Measurements from ENCODE around the gene KIAA1586.
"Not testable (repeated sequence)": the region's sequence is repeated elsewhere in the genome, so short reads cannot be mapped to it uniquely, and the experiment has no call there.

KIAA1586 gene

GRCh38 chr6:57046332-57047256 is at the start of gene KIAA1586:
TSS of gene KIAA1586 (plus strand) at chr6:57046693. CDS start at chr6:57046756, 63 bp downstream.
- in situ Hi-C loops (cut with HindIII; ENCODE audit: low sequenced_read_pairs), result not testable (repeated sequence)

GRCh38 chr6:56999049-56999448 is 47.4 kb upstream of the KIAA1586 start:
- in situ Hi-C loops (cut with HindIII; ENCODE audit: low sequenced_read_pairs), result no loop called here

GRCh38 chr6:56999748-57000147 is 46.7 kb upstream of the KIAA1586 start:
- in situ Hi-C loops (cut with HindIII; ENCODE audit: low sequenced_read_pairs), result not testable (repeated sequence)

GRCh38 chr6:57002197-57002596 is 44.3 kb upstream of the KIAA1586 start:
- in situ Hi-C loops (cut with HindIII; ENCODE audit: low sequenced_read_pairs), result no loop called here

- in situ Hi-C loops (cut with HindIII; ENCODE audit: low sequenced_read_pairs), result no loop called here
These were observed 42.2 kb upstream of the KIAA1586 start for GRCh38 chr6:57004292-57004691.

GRCh38 chr6:57006101-57006500 is 40.4 kb upstream of the KIAA1586 start:
- in situ Hi-C loops (cut with HindIII; ENCODE audit: low sequenced_read_pairs), result no loop called here

- in situ Hi-C loops (cut with HindIII; ENCODE audit: low sequenced_read_pairs), result not testable (repeated sequence)
These were observed 38.4 kb upstream of the KIAA1586 start for GRCh38 chr6:57008069-57008468.

- in situ Hi-C loops (cut with HindIII; ENCODE audit: low sequenced_read_pairs), result no loop called here
These were observed 33.0 kb upstream of the KIAA1586 start for GRCh38 chr6:57013521-57013926.

GRCh38 chr6:57017069-57017468 is 29.4 kb upstream of the KIAA1586 start:
- in situ Hi-C loops (cut with HindIII; ENCODE audit: low sequenced_read_pairs), result no loop called here

- in situ Hi-C loops (cut with HindIII; ENCODE audit: low sequenced_read_pairs), result no loop called here
These were observed 28.7 kb upstream of the KIAA1586 start for GRCh38 chr6:57017841-57018240.

- in situ Hi-C loops (cut with HindIII; ENCODE audit: low sequenced_read_pairs), result no loop called here
These were observed 27.1 kb upstream of the KIAA1586 start for GRCh38 chr6:57019434-57019833.

- in situ Hi-C loops (cut with HindIII; ENCODE audit: low sequenced_read_pairs), result no loop called here
These were observed 25.3 kb upstream of the KIAA1586 start for GRCh38 chr6:57021086-57021720.

- in situ Hi-C loops (cut with HindIII; ENCODE audit: low sequenced_read_pairs), result no loop called here
These were observed 22.2 kb upstream of the KIAA1586 start for GRCh38 chr6:57024321-57024720.

GRCh38 chr6:57024775-57025174 is 21.7 kb upstream of the KIAA1586 start:
- in situ Hi-C loops (cut with HindIII; ENCODE audit: low sequenced_read_pairs), result no loop called here

GRCh38 chr6:57026001-57026400 is 20.5 kb upstream of the KIAA1586 start:
- in situ Hi-C loops (cut with HindIII; ENCODE audit: low sequenced_read_pairs), result no loop called here

- in situ Hi-C loops (cut with HindIII; ENCODE audit: low sequenced_read_pairs), result no loop called here
These were observed 19.2 kb upstream of the KIAA1586 start for GRCh38 chr6:57027301-57027700.

GRCh38 chr6:57029213-57029612 is 17.3 kb upstream of the KIAA1586 start:
- in situ Hi-C loops (cut with HindIII; ENCODE audit: low sequenced_read_pairs), result no loop called here

GRCh38 chr6:57033228-57033627 is 13.3 kb upstream of the KIAA1586 start:
- in situ Hi-C loops (cut with HindIII; ENCODE audit: low sequenced_read_pairs), result no loop called here

GRCh38 chr6:57035549-57035948 is 10.9 kb upstream of the KIAA1586 start:
- in situ Hi-C loops (cut with HindIII; ENCODE audit: low sequenced_read_pairs), result no loop called here

- in situ Hi-C loops (cut with HindIII; ENCODE audit: low sequenced_read_pairs), result no loop called here
These were observed 7.6 kb upstream of the KIAA1586 start for GRCh38 chr6:57038906-57039305.

GRCh38 chr6:57040011-57040410 is 6.5 kb upstream of the KIAA1586 start:
- in situ Hi-C loops (cut with HindIII; ENCODE audit: low sequenced_read_pairs), result no loop called here

GRCh38 chr6:57044061-57044460 is 2.4 kb upstream of the KIAA1586 start:
- in situ Hi-C loops (cut with HindIII; ENCODE audit: low sequenced_read_pairs), result not testable (repeated sequence)
